Esophagus muscularis mucosa (tissue), 4 donors: Measurements from ENCODE around the gene PLEKHM2. TPM values are rescaled to one million over a fixed set of nuclear protein-coding genes. Genes with fewer than 3 reads are reported as not detected.

Experiments
- DNase-seq: peaks from one replicate; pipeline ENCODE4 v3.0.0-alpha.2; 2017; ENCODE audit errors: extremely low spot score
- H3K27ac ChIP-seq, 4 donors: fragments of 200-600 bp; sonication (generic); replicated peaks in 1 of 4; 1 replicate in 3 of 4; 2 replicates in 1 of 4; pipeline ENCODE4 v1.5.1; 2016 to 2019; ENCODE audit warnings: mild to moderate bottlenecking in 1 of 4
- H3K27me3 ChIP-seq, 4 donors: fragments of 200-600 bp; sonication (generic); one replicate each; pipeline versions ENCODE4 v1.5.1 to v1.6.0; 2016 to 2019
- H3K36me3 ChIP-seq, 4 donors: fragments of 200-600 bp; sonication (generic); one replicate each; pipeline ENCODE4 v1.5.1; 2016 to 2019
- H3K4me1 ChIP-seq, 4 donors: fragments of 200-600 bp; sonication (generic); one replicate each; pipeline ENCODE4 v1.5.1; 2016 to 2019
- H3K4me3 ChIP-seq, 4 donors: fragments of 200-600 bp; sonication (generic); 1 replicate in 2 of 4; 2 replicates in 2 of 4; pipeline ENCODE4 v1.5.1; 2016 to 2019; ENCODE audit warnings: mild to moderate bottlenecking in 4 of 4, moderate library complexity in 1 of 4
- H3K9me3 ChIP-seq, 4 donors: fragments of 200-600 bp; sonication (generic); 1 replicate in 3 of 4; 2 replicates in 1 of 4; pipeline ENCODE4 v1.5.1; 2016 to 2019
- EP300 ChIP-seq: sonication (generic); formaldehyde crosslinking; IDR thresholded peaks from one replicate; pipeline ENCODE4 v1.6.1; 2017; ENCODE audit warnings: antibody characterized with exemption
- POLR2A ChIP-seq: fragments of 450-650 bp; IDR thresholded peaks from one replicate; pipeline ENCODE4 v1.6.1; 2017; ENCODE audit warnings: antibody characterized with exemption, moderate library complexity, mild to moderate bottlenecking, low read depth
- POLR2AphosphoS5 ChIP-seq, 2 donors: sonication (generic); formaldehyde crosslinking; IDR thresholded peaks; one replicate each; pipeline ENCODE4 v1.6.1; 2017; ENCODE audit warnings: antibody characterized with exemption in 2 of 2
- WGBS: methylation state at CpG from one replicate; pipeline ENCODE4 v1.1.5; 2018; 5-methylcytosine and 5-hydroxymethylcytosine counted together
- intact Hi-C: fragments of 100-400 bp; cut with DNase I; formaldehyde crosslinking; loops from one replicate; pipeline ENCODE4 v1.15.1; 2023
- total RNA-seq, 4 donors: library from RNA; depleted of rRNA; stranded (reverse); fragments of >200 nt; gene quantifications; one replicate each; pipeline versions ENCODE4 v1.1.0 to v1.2.1, GENCODE V29; 2016
- TF ChIP-seq, protein P1 (sequence below), 3 experiments: fragments of 200-600 bp in 2 of 3; fragments of 450-650 bp in 1 of 3; sonication (generic) in 2 of 3; IDR thresholded peaks; one replicate each; pipeline ENCODE4 v1.5.1; 2017 to 2019; ENCODE audit warnings: antibody characterized with exemption in 3 of 3, mild to moderate bottlenecking in 2 of 3, moderate library complexity in 1 of 3

PLEKHM2 gene
- total RNA-seq, 4 donors from 2014 or later: 44.4 to 68.2 (median 55.2) TPM

DNA sequence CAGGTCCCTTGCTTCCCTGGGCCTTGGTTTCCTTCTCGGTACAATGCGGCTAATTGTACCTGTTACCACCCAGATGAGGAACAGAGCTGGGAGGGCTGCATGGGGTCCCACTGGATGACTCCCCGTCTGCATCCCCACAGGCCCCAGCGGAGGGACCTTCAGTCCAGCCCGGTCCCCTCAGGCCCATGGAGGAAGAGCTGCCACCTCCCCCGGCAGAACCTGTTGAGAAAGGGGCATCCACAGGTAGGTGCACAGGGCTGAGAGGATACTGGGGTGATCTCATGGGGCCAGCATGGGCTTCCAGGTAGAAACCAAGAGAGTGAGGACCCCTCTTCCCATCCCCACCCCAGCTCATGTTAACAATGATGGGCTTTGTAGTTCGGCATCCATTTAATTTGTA is 84.3 kb downstream of the PLEKHM2 start:
- Histone ChIP-seq H3K4me3 (no peak overlapping the region), H3K4me1 (peaks cover 0 to 14% (median 7%) of the 10 kb centered on the region in 4 donors), H3K27ac (no peak overlapping the region), H3K36me3 (peaks cover 33 to 89% (median 76%) of the 10 kb centered on the region in 4 donors), H3K27me3 (no peaks in the 10 kb centered on the region), H3K9me3 (no peaks in the 10 kb centered on the region)
- DNase-seq: no peak
- intact Hi-C loops: no loop called here
- 96% methylated on average over 2 of the region's 7 CpGs for WGBS
- TF ChIP-seq EP300 (no peak), POLR2AphosphoS5 (IDR thresholded peaks at IDR 0.05) (no peak), POLR2A (no peak)
- TF ChIP-seq, protein P1, sequence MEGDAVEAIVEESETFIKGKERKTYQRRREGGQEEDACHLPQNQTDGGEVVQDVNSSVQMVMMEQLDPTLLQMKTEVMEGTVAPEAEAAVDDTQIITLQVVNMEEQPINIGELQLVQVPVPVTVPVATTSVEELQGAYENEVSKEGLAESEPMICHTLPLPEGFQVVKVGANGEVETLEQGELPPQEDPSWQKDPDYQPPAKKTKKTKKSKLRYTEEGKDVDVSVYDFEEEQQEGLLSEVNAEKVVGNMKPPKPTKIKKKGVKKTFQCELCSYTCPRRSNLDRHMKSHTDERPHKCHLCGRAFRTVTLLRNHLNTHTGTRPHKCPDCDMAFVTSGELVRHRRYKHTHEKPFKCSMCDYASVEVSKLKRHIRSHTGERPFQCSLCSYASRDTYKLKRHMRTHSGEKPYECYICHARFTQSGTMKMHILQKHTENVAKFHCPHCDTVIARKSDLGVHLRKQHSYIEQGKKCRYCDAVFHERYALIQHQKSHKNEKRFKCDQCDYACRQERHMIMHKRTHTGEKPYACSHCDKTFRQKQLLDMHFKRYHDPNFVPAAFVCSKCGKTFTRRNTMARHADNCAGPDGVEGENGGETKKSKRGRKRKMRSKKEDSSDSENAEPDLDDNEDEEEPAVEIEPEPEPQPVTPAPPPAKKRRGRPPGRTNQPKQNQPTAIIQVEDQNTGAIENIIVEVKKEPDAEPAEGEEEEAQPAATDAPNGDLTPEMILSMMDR (IDR thresholded peaks at IDR 0.05): no peak

DNA sequence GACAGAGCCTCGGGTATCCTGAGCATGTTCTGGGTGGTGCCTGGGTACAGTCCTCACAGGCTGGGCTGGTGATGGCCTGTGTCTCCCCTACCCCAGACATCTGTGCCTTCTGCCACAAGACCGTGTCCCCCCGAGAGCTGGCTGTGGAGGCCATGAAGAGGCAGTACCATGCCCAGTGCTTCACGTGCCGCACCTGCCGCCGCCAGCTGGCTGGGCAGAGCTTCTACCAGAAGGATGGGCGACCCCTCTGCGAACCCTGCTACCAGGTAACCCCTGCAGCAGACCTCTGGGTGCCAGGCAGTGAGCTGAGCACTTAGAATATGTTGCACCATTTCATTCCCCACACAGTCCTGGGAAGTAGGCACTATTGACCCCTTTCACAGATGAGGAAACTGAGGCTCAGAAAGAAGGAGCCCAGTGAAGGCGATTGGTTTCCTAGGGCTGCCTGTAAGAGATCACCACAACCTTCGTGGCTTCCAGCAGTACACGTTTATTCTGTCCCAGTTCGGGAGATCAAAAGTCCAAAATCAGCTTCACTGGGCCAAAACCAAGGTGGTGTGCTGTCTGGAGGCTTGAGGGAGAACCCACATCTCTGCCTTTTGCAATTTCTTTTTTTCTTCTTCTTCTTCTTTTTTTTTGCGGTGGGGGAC is 86.3 kb downstream of the PLEKHM2 start:
- no peak overlapping the region for H3K27ac ChIP-seq

DNA sequence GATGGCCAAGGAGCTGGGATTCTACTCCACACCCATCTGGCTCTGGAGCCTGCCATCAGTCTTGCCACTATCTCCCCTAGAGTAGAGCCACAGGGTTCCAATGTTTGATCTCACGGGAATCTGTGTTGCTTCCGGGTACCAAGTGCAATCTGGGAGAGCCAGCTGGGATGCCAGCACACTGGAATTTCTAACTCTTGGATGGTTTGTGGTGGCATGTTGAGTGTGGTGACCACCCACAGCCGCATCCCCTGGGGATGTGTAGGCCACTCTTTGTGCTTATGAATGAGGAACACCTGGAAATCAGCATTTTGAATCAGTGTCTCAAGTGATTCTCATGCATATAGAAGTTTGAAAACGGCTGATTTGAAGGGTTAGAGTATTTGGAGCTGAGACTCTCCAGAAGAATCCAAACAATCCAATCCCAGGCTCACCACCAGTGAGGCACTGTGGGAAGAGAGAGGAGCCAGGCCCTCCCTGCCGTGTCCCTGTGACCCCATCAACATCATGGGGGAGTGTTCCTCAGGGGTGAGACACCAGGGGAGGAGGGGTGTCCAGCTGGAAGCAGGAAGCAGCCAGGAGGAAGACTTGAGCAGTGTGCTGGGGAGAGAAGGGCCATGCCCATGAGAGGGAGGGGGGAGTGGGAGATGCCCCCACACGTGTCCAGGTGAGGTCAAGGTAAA is 87.9 kb downstream of the PLEKHM2 start:
- 59% methylated on average over 6 of the region's 6 CpGs for WGBS
- no peak for DNase-seq
- H3K27ac ChIP-seq: no peak overlapping the region

More for the DNA sequence above, 86.3 kb downstream of the PLEKHM2 start:
- intact Hi-C loops: no loop called here
- TF ChIP-seq, protein P1 (IDR thresholded peaks at IDR 0.05): no peak
- no peak for TF ChIP-seq POLR2A
- TF ChIP-seq POLR2AphosphoS5 (IDR thresholded peaks at IDR 0.05): no peak
- TF ChIP-seq EP300: no peak
- Histone ChIP-seq H3K4me1 (no peaks in the 10 kb centered on the region), H3K36me3 (peaks cover 32 to 93% (median 81%) of the 10 kb centered on the region in 4 donors), H3K9me3 (no peaks in the 10 kb centered on the region), H3K27me3 (no peaks in the 10 kb centered on the region), H3K4me3 (no peak overlapping the region)
- DNase-seq: no peak
- WGBS: 96% methylated on average over 14 of the region's 14 CpGs

DNA sequence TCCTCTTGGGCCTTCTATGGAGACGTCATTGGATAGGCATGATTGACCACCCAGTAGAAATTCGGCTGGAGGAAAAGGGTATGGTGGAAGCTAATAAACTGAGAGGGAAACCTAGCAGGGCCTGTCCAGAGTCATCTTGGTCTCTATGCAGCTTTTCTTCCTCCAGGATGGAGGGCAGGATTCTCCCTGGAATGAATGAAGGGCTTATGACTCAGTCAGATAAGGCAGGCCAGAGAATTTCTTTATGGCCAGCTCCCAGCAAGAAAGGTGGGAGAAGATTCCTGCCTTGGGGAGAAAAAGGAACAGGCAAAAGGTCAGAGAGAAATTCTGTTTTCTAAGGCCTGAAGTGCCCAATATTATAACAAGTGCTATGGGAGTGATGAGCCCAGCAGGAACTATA is 91.6 kb downstream of the PLEKHM2 start:
- intact Hi-C loops: no loop called here
- H3K4me3 ChIP-seq: no peak overlapping the region
- no peaks in the 10 kb centered on the region for H3K27me3 ChIP-seq
- H3K4me1 ChIP-seq: no peaks in the 10 kb centered on the region
- no peaks in the 10 kb centered on the region for H3K9me3 ChIP-seq
- no peak overlapping the region for H3K27ac ChIP-seq
- TF ChIP-seq, protein P1 (IDR thresholded peaks at IDR 0.05): no peak
- no peak for TF ChIP-seq POLR2A
- no peak for TF ChIP-seq EP300
- no peak for TF ChIP-seq POLR2AphosphoS5 (IDR thresholded peaks at IDR 0.05)
- H3K36me3 ChIP-seq: peaks cover 18 to 95% (median 83%) of the 10 kb centered on the region in 4 donors
- WGBS: 76% methylated on average over 2 of the region's 2 CpGs
- DNase-seq: no peak

More for the DNA sequence above, 87.9 kb downstream of the PLEKHM2 start:
- no peak overlapping the region for H3K4me3 ChIP-seq
- H3K4me1 ChIP-seq: no peaks in the 10 kb centered on the region
- H3K36me3 ChIP-seq: peaks cover 27 to 95% (median 81%) of the 10 kb centered on the region in 4 donors
- intact Hi-C loops: no loop called here
- H3K27me3 ChIP-seq: no peaks in the 10 kb centered on the region
- no peaks in the 10 kb centered on the region for H3K9me3 ChIP-seq
- no peak for TF ChIP-seq EP300
- TF ChIP-seq, protein P1 (IDR thresholded peaks at IDR 0.05): no peak
- TF ChIP-seq POLR2AphosphoS5 (IDR thresholded peaks at IDR 0.05): no peak
- no peak for TF ChIP-seq POLR2A
